ENCODE measurements around the gene SCN2B.

Gene SCN2B

DNA sequence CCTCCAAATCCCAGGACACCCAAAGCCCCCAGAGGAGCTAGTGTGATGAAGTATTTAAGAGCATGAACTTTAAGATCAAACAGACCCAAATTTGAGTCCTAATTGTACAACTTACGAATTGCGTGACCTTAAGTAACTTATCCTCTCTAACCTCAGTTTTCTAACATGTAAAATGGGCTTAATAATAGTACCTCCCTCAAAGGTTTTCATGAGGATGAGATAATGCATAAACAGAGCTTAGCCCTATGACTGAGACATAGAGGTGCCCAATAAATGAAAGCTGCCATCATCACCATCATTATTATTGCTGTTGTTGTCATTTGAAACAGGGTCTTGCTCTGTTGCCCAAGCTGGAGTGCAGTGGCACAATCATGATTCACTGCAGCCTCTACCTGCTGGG, 9.2 kb downstream of the SCN2B start:
- CTCF ChIA-PET: interaction anchor here (0.7 to 1.7 kb wide), 4 partner anchors 9 to 28 kb away, joined by 3 to 4 read pairs (median 3); partner anchors contain the start of gene SCN2B
- TF ChIP-seq ZSCAN23 (tag by site-specific recombination; IDR thresholded peaks at IDR 0.05): no peak
- TF ChIP-seq ZNF416 (tag by site-specific recombination; IDR thresholded peaks at IDR 0.05): no peak
- TF ChIP-seq, protein P1, sequence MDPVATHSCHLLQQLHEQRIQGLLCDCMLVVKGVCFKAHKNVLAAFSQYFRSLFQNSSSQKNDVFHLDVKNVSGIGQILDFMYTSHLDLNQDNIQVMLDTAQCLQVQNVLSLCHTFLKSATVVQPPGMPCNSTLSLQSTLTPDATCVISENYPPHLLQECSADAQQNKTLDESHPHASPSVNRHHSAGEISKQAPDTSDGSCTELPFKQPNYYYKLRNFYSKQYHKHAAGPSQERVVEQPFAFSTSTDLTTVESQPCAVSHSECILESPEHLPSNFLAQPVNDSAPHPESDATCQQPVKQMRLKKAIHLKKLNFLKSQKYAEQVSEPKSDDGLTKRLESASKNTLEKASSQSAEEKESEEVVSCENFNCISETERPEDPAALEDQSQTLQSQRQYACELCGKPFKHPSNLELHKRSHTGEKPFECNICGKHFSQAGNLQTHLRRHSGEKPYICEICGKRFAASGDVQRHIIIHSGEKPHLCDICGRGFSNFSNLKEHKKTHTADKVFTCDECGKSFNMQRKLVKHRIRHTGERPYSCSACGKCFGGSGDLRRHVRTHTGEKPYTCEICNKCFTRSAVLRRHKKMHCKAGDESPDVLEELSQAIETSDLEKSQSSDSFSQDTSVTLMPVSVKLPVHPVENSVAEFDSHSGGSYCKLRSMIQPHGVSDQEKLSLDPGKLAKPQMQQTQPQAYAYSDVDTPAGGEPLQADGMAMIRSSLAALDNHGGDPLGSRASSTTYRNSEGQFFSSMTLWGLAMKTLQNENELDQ (tag by site-specific recombination; IDR thresholded peaks at IDR 0.05; ENCODE audit: low read depth): no peak
- no peak for TF ChIP-seq ZNF596 (tag by site-specific recombination; IDR thresholded peaks at IDR 0.05)
- no peak for TF ChIP-seq ZNF311 (tag by site-specific recombination; IDR thresholded peaks at IDR 0.05; ENCODE audit: borderline replicate concordance)
- TF ChIP-seq ZNF324 (tag by site-specific recombination; IDR thresholded peaks at IDR 0.05): no peak
- TF ChIP-seq, protein P2, sequence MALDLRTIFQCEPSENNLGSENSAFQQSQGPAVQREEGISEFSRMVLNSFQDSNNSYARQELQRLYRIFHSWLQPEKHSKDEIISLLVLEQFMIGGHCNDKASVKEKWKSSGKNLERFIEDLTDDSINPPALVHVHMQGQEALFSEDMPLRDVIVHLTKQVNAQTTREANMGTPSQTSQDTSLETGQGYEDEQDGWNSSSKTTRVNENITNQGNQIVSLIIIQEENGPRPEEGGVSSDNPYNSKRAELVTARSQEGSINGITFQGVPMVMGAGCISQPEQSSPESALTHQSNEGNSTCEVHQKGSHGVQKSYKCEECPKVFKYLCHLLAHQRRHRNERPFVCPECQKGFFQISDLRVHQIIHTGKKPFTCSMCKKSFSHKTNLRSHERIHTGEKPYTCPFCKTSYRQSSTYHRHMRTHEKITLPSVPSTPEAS (tag by site-specific recombination; IDR thresholded peaks at IDR 0.05): no peak
- TF ChIP-seq, protein P3, sequence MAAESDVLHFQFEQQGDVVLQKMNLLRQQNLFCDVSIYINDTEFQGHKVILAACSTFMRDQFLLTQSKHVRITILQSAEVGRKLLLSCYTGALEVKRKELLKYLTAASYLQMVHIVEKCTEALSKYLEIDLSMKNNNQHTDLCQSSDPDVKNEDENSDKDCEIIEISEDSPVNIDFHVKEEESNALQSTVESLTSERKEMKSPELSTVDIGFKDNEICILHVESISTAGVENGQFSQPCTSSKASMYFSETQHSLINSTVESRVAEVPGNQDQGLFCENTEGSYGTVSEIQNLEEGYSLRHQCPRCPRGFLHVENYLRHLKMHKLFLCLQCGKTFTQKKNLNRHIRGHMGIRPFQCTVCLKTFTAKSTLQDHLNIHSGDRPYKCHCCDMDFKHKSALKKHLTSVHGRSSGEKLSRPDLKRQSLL (tag by site-specific recombination; IDR thresholded peaks at IDR 0.05): no peak
- no peak for TF ChIP-seq GLI4 (tag by site-specific recombination; IDR thresholded peaks at IDR 0.05)
- TF ChIP-seq ZNF585B (tag by site-specific recombination; IDR thresholded peaks at IDR 0.05): no peak
- TF ChIP-seq ZNF433 (tag by site-specific recombination; IDR thresholded peaks at IDR 0.05; ENCODE audit: low read depth): no peak
- no peak for TF ChIP-seq ZNF560 (tag by site-specific recombination; IDR thresholded peaks at IDR 0.05; ENCODE audit: borderline replicate concordance)
- no peak for TF ChIP-seq YY1 (tag by site-specific recombination; IDR thresholded peaks at IDR 0.05)
- TF ChIP-seq ZNF221 (tag by site-specific recombination; IDR thresholded peaks at IDR 0.05; ENCODE audit: borderline replicate concordance): no peak
- no peak for TF ChIP-seq ZNF558 (tag by site-specific recombination; IDR thresholded peaks at IDR 0.05)
- no peak for TF ChIP-seq ZNF211 (tag by site-specific recombination; IDR thresholded peaks at IDR 0.05; ENCODE audit: low read depth)
- no peak for TF ChIP-seq KLF9 (tag by site-specific recombination; IDR thresholded peaks at IDR 0.05; ENCODE audit: low read depth)
- POLR2A ChIA-PET: no interaction called here
- H3K36me3 ChIP-seq (ENCODE audit: control insufficient read depth in 2 of 2, insufficient read depth in 1 of 2, low read length in 2 of 2): no peaks in the 10 kb centered on the region
- no peaks in the 10 kb centered on the region for H3K9me3 ChIP-seq (ENCODE audit: control insufficient read depth, insufficient read depth, low read depth, low read length)
- no peaks in the 10 kb centered on the region for H3K4me1 ChIP-seq (ENCODE audit: control insufficient read depth, insufficient read depth, low read length)
- H3K4me3 ChIP-seq (ENCODE audit: low read depth, low read length): no peak overlapping the region
- no peak overlapping the region for H3K27ac ChIP-seq (ENCODE audit: extremely low read depth, low read depth, low read length)

DNA sequence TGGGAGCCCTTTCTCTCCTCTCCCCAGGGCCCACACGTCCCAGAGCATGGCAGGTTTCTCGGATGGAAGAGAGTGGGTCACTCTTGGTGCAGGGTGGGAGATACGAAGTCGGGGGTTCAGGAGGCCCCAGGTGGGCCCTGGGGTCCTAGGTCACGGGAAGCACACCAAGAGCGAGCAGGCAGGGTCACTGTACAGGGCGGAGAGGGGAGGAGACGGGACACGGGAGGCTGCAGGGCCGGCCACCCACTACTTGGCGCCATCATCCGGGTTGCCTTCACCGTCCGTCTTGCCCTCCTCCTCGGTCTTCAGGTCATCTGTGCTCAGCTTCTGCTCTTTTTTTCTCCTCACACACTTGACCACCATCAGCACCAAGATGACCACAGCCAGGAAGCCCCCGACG, 9.8 kb downstream of the SCN2B start:
- CTCF ChIA-PET: interaction anchor here (1.7 kb wide), 1 partner anchor 22 kb away, joined by 4 read pairs; no protein-coding TSS in a partner anchor
- POLR2A ChIA-PET: no interaction called here
- Histone ChIP-seq H3K27ac (ENCODE audit: extremely low read depth, low read depth, low read length) (no peak overlapping the region), H3K4me3 (ENCODE audit: low read depth, low read length) (no peak overlapping the region), H3K36me3 (ENCODE audit: control insufficient read depth in 2 of 2, insufficient read depth in 1 of 2, low read length in 2 of 2) (no peaks in the 10 kb centered on the region), H3K4me1 (ENCODE audit: control insufficient read depth, insufficient read depth, low read length) (no peaks in the 10 kb centered on the region), H3K9me3 (ENCODE audit: control insufficient read depth, insufficient read depth, low read depth, low read length) (no peaks in the 10 kb centered on the region)
- TF ChIP-seq HOXA7 (CRISPR knock-in tag; IDR thresholded peaks at IDR 0.05; ENCODE audit: borderline replicate concordance) (no peak), OVOL3 (tag by site-specific recombination; IDR thresholded peaks at IDR 0.05) (no peak), ZNF670 (tag by site-specific recombination; IDR thresholded peaks at IDR 0.05; ENCODE audit: low read depth) (no peak), ZNF140 (tag by site-specific recombination; IDR thresholded peaks at IDR 0.05) (no peak), ZNF514 (tag by site-specific recombination; IDR thresholded peaks at IDR 0.05) (no peak)
- TF ChIP-seq, protein P4, sequence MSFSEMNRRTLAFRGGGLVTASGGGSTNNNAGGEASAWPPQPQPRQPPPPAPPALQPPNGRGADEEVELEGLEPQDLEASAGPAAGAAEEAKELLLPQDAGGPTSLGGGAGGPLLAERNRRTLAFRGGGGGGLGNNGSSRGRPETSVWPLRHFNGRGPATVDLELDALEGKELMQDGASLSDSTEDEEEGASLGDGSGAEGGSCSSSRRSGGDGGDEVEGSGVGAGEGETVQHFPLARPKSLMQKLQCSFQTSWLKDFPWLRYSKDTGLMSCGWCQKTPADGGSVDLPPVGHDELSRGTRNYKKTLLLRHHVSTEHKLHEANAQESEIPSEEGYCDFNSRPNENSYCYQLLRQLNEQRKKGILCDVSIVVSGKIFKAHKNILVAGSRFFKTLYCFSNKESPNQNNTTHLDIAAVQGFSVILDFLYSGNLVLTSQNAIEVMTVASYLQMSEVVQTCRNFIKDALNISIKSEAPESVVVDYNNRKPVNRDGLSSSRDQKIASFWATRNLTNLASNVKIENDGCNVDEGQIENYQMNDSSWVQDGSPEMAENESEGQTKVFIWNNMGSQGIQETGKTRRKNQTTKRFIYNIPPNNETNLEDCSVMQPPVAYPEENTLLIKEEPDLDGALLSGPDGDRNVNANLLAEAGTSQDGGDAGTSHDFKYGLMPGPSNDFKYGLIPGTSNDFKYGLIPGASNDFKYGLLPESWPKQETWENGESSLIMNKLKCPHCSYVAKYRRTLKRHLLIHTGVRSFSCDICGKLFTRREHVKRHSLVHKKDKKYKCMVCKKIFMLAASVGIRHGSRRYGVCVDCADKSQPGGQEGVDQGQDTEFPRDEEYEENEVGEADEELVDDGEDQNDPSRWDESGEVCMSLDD (tag by site-specific recombination; IDR thresholded peaks at IDR 0.05): no peak
- TF ChIP-seq, protein P5, sequence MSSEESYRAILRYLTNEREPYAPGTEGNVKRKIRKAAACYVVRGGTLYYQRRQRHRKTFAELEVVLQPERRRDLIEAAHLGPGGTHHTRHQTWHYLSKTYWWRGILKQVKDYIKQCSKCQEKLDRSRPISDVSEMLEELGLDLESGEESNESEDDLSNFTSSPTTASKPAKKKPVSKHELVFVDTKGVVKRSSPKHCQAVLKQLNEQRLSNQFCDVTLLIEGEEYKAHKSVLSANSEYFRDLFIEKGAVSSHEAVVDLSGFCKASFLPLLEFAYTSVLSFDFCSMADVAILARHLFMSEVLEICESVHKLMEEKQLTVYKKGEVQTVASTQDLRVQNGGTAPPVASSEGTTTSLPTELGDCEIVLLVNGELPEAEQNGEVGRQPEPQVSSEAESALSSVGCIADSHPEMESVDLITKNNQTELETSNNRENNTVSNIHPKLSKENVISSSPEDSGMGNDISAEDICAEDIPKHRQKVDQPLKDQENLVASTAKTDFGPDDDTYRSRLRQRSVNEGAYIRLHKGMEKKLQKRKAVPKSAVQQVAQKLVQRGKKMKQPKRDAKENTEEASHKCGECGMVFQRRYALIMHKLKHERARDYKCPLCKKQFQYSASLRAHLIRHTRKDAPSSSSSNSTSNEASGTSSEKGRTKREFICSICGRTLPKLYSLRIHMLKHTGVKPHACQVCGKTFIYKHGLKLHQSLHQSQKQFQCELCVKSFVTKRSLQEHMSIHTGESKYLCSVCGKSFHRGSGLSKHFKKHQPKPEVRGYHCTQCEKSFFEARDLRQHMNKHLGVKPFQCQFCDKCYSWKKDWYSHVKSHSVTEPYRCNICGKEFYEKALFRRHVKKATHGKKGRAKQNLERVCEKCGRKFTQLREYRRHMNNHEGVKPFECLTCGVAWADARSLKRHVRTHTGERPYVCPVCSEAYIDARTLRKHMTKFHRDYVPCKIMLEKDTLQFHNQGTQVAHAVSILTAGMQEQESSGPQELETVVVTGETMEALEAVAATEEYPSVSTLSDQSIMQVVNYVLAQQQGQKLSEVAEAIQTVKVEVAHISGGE (tag by site-specific recombination; conservative IDR thresholded peaks at IDR 0.05; ENCODE audit: low read depth): no peak

All from HEK293 (cell line).